Endodermal cell (in vitro differentiated cells): ENCODE results near the gene PTGER3. TPM values are rescaled to one million over a fixed set of nuclear protein-coding genes. Genes with fewer than 3 reads are reported as not detected.

ENCODE experiments used
- DNase-seq: peaks from one replicate; pipeline ENCODE4 v3.0.0-alpha.2; 2017
- H3K27ac ChIP-seq: 2 replicates; pipeline ENCODE4 v1.5.1; 2013; ENCODE audit warnings: mild to moderate bottlenecking, low read depth, low read length, moderate library complexity
- H3K27me3 ChIP-seq: 2 replicates; pipeline ENCODE4 v1.6.1; 2013; ENCODE audit warnings: mild to moderate bottlenecking, low read length, moderate library complexity; ENCODE audit not compliant: insufficient read depth, control insufficient read depth, poor library complexity, severe bottlenecking
- H3K36me3 ChIP-seq: 2 replicates; pipeline ENCODE4 v1.7.0; 2013; ENCODE audit warnings: mild to moderate bottlenecking, low read length, moderate library complexity; ENCODE audit not compliant: control insufficient read depth, insufficient read depth
- H3K4me1 ChIP-seq: one replicate; pipeline ENCODE4 v1.7.0; 2013; ENCODE audit warnings: low read length; ENCODE audit not compliant: control insufficient read depth, insufficient read depth
- H3K4me3 ChIP-seq: 2 replicates; pipeline ENCODE4 v1.5.1; 2013; ENCODE audit warnings: mild to moderate bottlenecking, low read length, moderate library complexity
- H3K9ac ChIP-seq: 2 replicates; pipeline ENCODE4 v1.6.1; 2013; ENCODE audit warnings: mild to moderate bottlenecking, low read length, moderate library complexity; ENCODE audit not compliant: poor library complexity, severe bottlenecking; ENCODE audit errors: extremely low read depth
- H3K9me3 ChIP-seq: 2 replicates; pipeline ENCODE4 v1.6.1; 2013; ENCODE audit warnings: mild to moderate bottlenecking, low read length, moderate library complexity; ENCODE audit not compliant: control insufficient read depth
- H3K27ac Mint-ChIP-seq: 2 replicates; pipeline ENCODE4 v1.8.0; 2020; ENCODE audit warnings: mixed read lengths
- H3K27me3 Mint-ChIP-seq: 2 replicates; pipeline ENCODE4 v1.8.0; 2021; ENCODE audit warnings: mild to moderate bottlenecking, mixed read lengths; ENCODE audit not compliant: insufficient read depth
- H3K36me3 Mint-ChIP-seq: 2 replicates; pipeline ENCODE4 v1.8.0; 2020; ENCODE audit warnings: low read depth, mixed read lengths
- H3K4me1 Mint-ChIP-seq: 2 replicates; pipeline ENCODE4 v1.8.0; 2020; ENCODE audit warnings: mixed read lengths
- H3K4me3 Mint-ChIP-seq: 2 replicates; pipeline ENCODE4 v1.8.0; 2020; ENCODE audit warnings: mild to moderate bottlenecking, moderate library complexity, mixed read lengths
- H3K9me3 Mint-ChIP-seq: 2 replicates; pipeline ENCODE4 v1.8.0; 2020; ENCODE audit warnings: mild to moderate bottlenecking, mixed read lengths
- CTCF ChIP-seq: fragments of 200-600 bp; sonication (generic); conservative IDR thresholded peaks from 2 replicates; pipeline ENCODE4 v1.5.0; 2021; ENCODE audit warnings: antibody characterized with exemption, mild to moderate bottlenecking
- WGBS, 2 experiments: methylation state at CpG; one replicate each; pipeline versions ENCODE4 v1.1.5 to v1.1.7; 2013; ENCODE audit warnings: missing lambda C conversion rate in 2 of 2, mixed read lengths in 1 of 2; ENCODE audit not compliant: insufficient coverage in 1 of 2, insufficient read length in 1 of 2; 5-methylcytosine and 5-hydroxymethylcytosine counted together
- total RNA-seq, 2 donors: library from RNA; stranded (reverse); fragmentation: NEBNext Ultra II Directional in 1 of 2; extraction: Animal tissue kit (Norgen Biotek cat#: 25700) in 1 of 2; gene quantifications; 2 replicates in 1 of 2; 3 replicates in 1 of 2; pipeline ENCODE4 v1.2.1, GENCODE V29; 2021

Gene PTGER3
- total RNA-seq, 2 donors from 2014 or later, result 0.13 to 0.18 TPM

GRCh38 chr1:71015745-71016144 lies 31.9 kb downstream of the PTGER3 start:
- H3K9me3 ChIP-seq, result no peaks in the 10 kb centered on the region
- H3K9ac ChIP-seq, result no peak overlapping the region
- WGBS, 2 experiments, result 93 to 94% methylated on average over 5 of the region's 5 CpGs
- H3K27me3 Mint-ChIP-seq, result no peaks in the 10 kb centered on the region
- no peak overlapping the region for H3K27ac ChIP-seq
- no peak overlapping the region for H3K4me3 Mint-ChIP-seq
- no peaks in the 10 kb centered on the region for H3K27me3 ChIP-seq
- no peak for DNase-seq
- TF ChIP-seq CTCF, result no peak
- H3K9me3 Mint-ChIP-seq, result no peaks in the 10 kb centered on the region
- H3K4me3 ChIP-seq, result no peak overlapping the region
- no peaks in the 10 kb centered on the region for H3K4me1 ChIP-seq
- H3K36me3 ChIP-seq, result no peaks in the 10 kb centered on the region
- no peaks in the 10 kb centered on the region for H3K36me3 Mint-ChIP-seq
- H3K4me1 Mint-ChIP-seq, result no peaks in the 10 kb centered on the region
- no peak overlapping the region for H3K27ac Mint-ChIP-seq

GRCh38 chr1:71014178-71014579 lies 33.4 kb downstream of the PTGER3 start:
- Mint-ChIP-seq H3K9me3 (no peaks in the 10 kb centered on the region), H3K4me1 (no peaks in the 10 kb centered on the region), H3K27me3 (no peaks in the 10 kb centered on the region), H3K36me3 (no peaks in the 10 kb centered on the region), H3K4me3 (no peak overlapping the region), H3K27ac (no peak overlapping the region)
- WGBS, 2 experiments, result 88% methylated on average over 1 of the region's 1 CpG; no CpG with 5 or more reads in 1 of the 2 experiments
- DNase-seq, result no peak
- H3K27ac ChIP-seq, result no peak overlapping the region
- H3K4me3 ChIP-seq, result no peak overlapping the region
- no peak overlapping the region for H3K9ac ChIP-seq
- H3K9me3 ChIP-seq, result no peaks in the 10 kb centered on the region
- no peak for TF ChIP-seq CTCF
- no peaks in the 10 kb centered on the region for H3K36me3 ChIP-seq
- H3K27me3 ChIP-seq, result no peaks in the 10 kb centered on the region
- no peaks in the 10 kb centered on the region for H3K4me1 ChIP-seq

- H3K4me3 ChIP-seq, result no peak overlapping the region
- no peak overlapping the region for H3K9ac ChIP-seq
- no peak for DNase-seq
- Mint-ChIP-seq H3K4me1 (peaks cover 30% of the 10 kb centered on the region), H3K27ac (no peak overlapping the region), H3K9me3 (no peaks in the 10 kb centered on the region), H3K36me3 (no peaks in the 10 kb centered on the region), H3K4me3 (no peak overlapping the region), H3K27me3 (no peaks in the 10 kb centered on the region)
- peaks cover 11% of the 10 kb centered on the region for H3K4me1 ChIP-seq
- 92% methylated on average over 3 of the region's 3 CpGs; no CpG with 5 or more reads in 1 of the 2 experiments for WGBS, 2 experiments
- TF ChIP-seq CTCF, result no peak
- no peak overlapping the region for H3K27ac ChIP-seq
- no peaks in the 10 kb centered on the region for H3K9me3 ChIP-seq
- no peaks in the 10 kb centered on the region for H3K36me3 ChIP-seq
- no peaks in the 10 kb centered on the region for H3K27me3 ChIP-seq
These were observed 44.7 kb downstream of the PTGER3 start for GRCh38 chr1:71002709-71003475.
